Cardiac septum (tissue), 1 donor: ENCODE measurements around the gene BCLAF1. TPM values are rescaled to one million over a fixed set of nuclear protein-coding genes. Genes with fewer than 3 reads are reported as not detected.
A peak's percentile ranks its signal among the peaks of the same experiment; 100 is the strongest.
"Not testable (repeated sequence)": the region's sequence is repeated elsewhere in the genome, so short reads cannot be mapped to it uniquely, and the experiment has no call there.

ENCODE experiments used
- DNase-seq: peaks from one replicate; pipeline ENCODE4 v3.0.0-alpha.2; 2020; ENCODE audit warnings: low spot score
- intact Hi-C: fragments of 100-400 bp; cut with DNase I; formaldehyde crosslinking; loops from one replicate; pipeline ENCODE4 v1.14.0; 2022
- total RNA-seq: library from RNA; stranded (reverse); fragmentation: NEBNext Ultra II Directional; extraction: Animal tissue kit (Norgen Biotek cat#: 25700); gene quantifications from one replicate; pipeline ENCODE4 v1.2.1, GENCODE V29; 2021
- donor health status: DM: no; HTN: no; CAD: no.

BCLAF1 gene
- total RNA-seq, 1 donor from 2014 or later = 81.5 TPM

GRCh38 chr6:136317021-136317694 is 27.5 kb upstream of the BCLAF1 start:
- DNase-seq = no peak
- intact Hi-C loops = loop anchor here (10.0 kb wide), 2 partner anchors 782 to 812 kb away; no protein-coding TSS in a partner anchor

GRCh38 chr6:136315594-136315993 is 25.9 kb upstream of the BCLAF1 start:
- no peak for DNase-seq
- intact Hi-C loops = loop anchor here (10.0 kb wide), 2 partner anchors 781 to 811 kb away; no protein-coding TSS in a partner anchor

- DNase-seq = no peak
- intact Hi-C loops = loop anchor here (10.0 kb wide), 2 partner anchors 778 to 808 kb away; no protein-coding TSS in a partner anchor
Measured at GRCh38 chr6:136312975-136313374, 23.3 kb upstream of the BCLAF1 start.

- intact Hi-C loops = loop anchor here (10.0 kb wide), 2 partner anchors 775 to 805 kb away; no protein-coding TSS in a partner anchor
- DNase-seq = no peak
Measured at GRCh38 chr6:136309729-136310311, 20.2 kb upstream of the BCLAF1 start.

- no peak for DNase-seq
- intact Hi-C loops = no loop called here
Measured at GRCh38 chr6:136309171-136309570, 19.5 kb upstream of the BCLAF1 start.

GRCh38 chr6:136308469-136308868 is 18.8 kb upstream of the BCLAF1 start:
- intact Hi-C loops, DNase-seq: not testable (repeated sequence)

- DNase-seq = no peak
- intact Hi-C loops = no loop called here
Measured at GRCh38 chr6:136307351-136307750, 17.7 kb upstream of the BCLAF1 start.

GRCh38 chr6:136306466-136306865 is 16.8 kb upstream of the BCLAF1 start:
- intact Hi-C loops = no loop called here
- DNase-seq = no peak

GRCh38 chr6:136304410-136304809 is 14.8 kb upstream of the BCLAF1 start:
- no peak for DNase-seq
- intact Hi-C loops = no loop called here

GRCh38 chr6:136303516-136303915 is 13.9 kb upstream of the BCLAF1 start:
- DNase-seq = no peak
- intact Hi-C loops = no loop called here

GRCh38 chr6:136294621-136295020 is 5.0 kb upstream of the BCLAF1 start:
- no peak for DNase-seq
- intact Hi-C loops = no loop called here

GRCh38 chr6:136290410-136291010 is 864 bp upstream of the BCLAF1 start:
- intact Hi-C loops = no loop called here
- peak; percentile 78 for DNase-seq

- intact Hi-C loops = loop anchor here (2.0 kb wide), 1 partner anchor 790 kb away; no protein-coding TSS in a partner anchor
Measured at GRCh38 chr6:136289327-136289578, 393 bp downstream of the BCLAF1 start.

GRCh38 chr6:136288566-136289326 is 900 bp downstream of the BCLAF1 start:
- intact Hi-C loops = loop anchor here (2.0 kb wide), 1 partner anchor 790 kb away; no protein-coding TSS in a partner anchor
- DNase-seq = peak; percentile 88

More at GRCh38 chr6:136289327-136289578, 393 bp downstream of the BCLAF1 start:
- peak; percentile 95 for DNase-seq

GRCh38 chr6:136284909-136285308 is 4.7 kb downstream of the BCLAF1 start:
- DNase-seq = no peak
- intact Hi-C loops = no loop called here

- intact Hi-C loops = no loop called here
- DNase-seq = no peak
Measured at GRCh38 chr6:136282906-136283305, 6.7 kb downstream of the BCLAF1 start.

- no peak for DNase-seq
- intact Hi-C loops = no loop called here
Measured at GRCh38 chr6:136280032-136280609, 9.5 kb downstream of the BCLAF1 start.

- intact Hi-C loops = no loop called here
- no peak for DNase-seq
Measured at GRCh38 chr6:136274062-136274461, 15.6 kb downstream of the BCLAF1 start.

GRCh38 chr6:136265101-136265500 is 24.5 kb downstream of the BCLAF1 start:
- intact Hi-C loops = no loop called here
- no peak for DNase-seq

- intact Hi-C loops = no loop called here
- no peak for DNase-seq
Measured at GRCh38 chr6:136262940-136263339, 26.7 kb downstream of the BCLAF1 start.
